Activated CD8-positive, alpha-beta memory T cell treated with anti-CD3 and anti-CD28 coated beads for 48 hours (primary cell): Measurements from ENCODE around the gene COL6A5.
"Not testable (repeated sequence)": the region's sequence is repeated elsewhere in the genome, so short reads cannot be mapped to it uniquely, and the experiment has no call there.

Experiments used
- DNase-seq, 3 experiments: peaks; one replicate each; pipeline ENCODE4 v3.0.0-alpha.2; 2020; ENCODE audit warnings: low read depth in 2 of 3, low spot score in 2 of 3

The COL6A5 gene

DNA sequence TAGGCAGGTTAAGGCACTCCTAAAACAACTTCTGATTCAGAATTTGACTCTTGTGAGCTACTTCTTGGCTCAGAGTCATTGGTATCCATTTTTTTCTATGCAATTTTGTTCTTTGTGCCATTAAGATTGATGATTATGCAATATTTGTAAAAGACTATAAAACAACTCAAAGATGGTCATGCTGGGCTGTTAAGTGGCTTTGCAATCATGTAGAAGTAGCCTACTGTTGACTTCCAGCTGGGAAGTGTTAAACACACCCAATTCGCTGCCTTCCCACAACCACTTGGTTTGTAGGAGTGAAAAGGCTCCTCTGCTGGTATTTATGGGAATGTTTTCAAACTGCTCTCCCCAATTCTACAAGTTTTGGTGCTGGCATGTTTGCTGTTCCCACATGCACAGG, 96.8 kb downstream of the COL6A5 start:
- DNase-seq: no peak

GRCh38 chr3:130446840-130447239, 101.4 kb downstream of the COL6A5 start:
- DNase-seq: not testable (repeated sequence)

GRCh38 chr3:130448155-130448554, 102.7 kb downstream of the COL6A5 start:
- DNase-seq: not testable (repeated sequence)

DNA sequence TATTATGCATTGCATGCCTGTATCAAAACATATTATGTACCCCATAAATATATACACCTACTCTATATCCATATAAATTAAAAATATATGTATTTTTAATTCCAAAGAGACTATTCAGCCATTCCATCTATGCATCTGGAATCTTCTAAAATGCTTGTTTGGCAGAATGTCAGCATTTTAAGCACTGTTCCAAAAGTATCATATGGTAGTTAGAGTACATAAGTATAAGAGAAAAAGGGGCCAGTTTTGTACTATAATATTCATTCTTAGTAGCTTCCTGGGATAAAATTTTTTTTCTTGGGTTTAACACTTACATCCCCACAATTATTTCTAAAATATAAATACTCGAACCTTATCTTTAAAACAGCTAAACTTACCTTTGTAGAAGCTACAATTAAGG, 111.1 kb downstream of the COL6A5 start:
- no peak for DNase-seq

DNA sequence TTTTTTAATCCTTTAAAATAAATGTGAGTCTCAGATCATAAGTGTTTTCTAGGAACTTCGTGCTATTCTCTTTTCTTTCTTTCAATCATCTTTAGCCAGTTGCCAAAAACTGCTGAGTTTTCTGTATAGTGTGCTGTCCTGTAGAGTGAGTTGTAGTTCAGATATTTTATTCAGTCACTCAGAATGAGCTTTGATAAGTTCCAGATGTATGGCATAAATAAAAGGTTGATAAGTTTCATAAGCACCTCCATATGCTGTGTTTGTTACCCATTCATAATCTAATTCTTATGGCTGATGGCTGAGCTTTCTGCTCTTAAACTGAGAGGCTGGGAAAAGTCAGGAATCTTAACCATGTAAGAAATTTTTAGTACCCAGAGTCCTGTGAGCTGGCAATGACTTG, 112.2 kb downstream of the COL6A5 start:
- no peak for DNase-seq

DNA sequence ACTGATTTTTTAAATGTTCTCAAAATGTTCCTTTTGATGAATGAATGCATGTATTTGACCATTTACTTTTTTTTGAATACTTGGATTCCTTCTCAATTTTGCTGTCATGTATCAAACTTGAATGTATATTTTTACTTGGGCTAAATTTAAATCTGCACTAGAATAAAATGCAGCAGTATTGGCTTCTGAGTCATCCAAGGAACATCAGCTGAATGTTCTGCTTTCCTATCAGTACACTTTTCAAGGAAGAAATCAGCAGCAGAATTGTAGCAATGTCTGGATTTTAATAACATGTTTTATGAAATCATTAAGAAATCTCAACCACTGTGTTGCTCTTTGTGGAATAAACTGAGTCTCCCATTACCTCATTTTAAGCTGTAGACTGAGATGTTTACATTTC, 114.5 kb downstream of the COL6A5 start:
- no peak for DNase-seq

DNA sequence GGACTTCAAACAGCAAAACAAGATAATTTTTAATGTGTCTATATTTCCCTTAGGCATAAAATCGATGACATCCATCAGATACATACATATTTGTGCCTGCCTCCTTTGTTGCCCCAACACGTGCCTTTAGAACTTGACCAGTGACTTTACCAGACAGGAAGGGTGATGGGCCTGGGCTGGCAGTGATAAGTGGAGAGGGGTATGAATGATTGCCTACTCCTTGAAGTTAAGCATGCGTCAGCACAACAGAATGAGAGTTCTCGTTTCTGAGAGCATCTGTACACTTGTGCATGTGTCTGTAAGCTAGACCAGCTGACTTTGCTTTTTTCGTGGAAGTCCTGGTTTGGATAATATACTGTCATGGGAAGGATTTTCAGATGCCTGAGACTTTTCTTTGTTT, 116.6 kb downstream of the COL6A5 start:
- no peak for DNase-seq

- DNase-seq: no peak
These were observed 117.7 kb downstream of the COL6A5 start for GRCh38 chr3:130463221-130463620.

- no peak for DNase-seq
These were observed 120.0 kb downstream of the COL6A5 start for GRCh38 chr3:130465521-130465920.

- DNase-seq: no peak
These were observed 122.8 kb downstream of the COL6A5 start for GRCh38 chr3:130468311-130468710.

- no peak for DNase-seq
These were observed 124.7 kb downstream of the COL6A5 start for GRCh38 chr3:130470126-130470525.

DNA sequence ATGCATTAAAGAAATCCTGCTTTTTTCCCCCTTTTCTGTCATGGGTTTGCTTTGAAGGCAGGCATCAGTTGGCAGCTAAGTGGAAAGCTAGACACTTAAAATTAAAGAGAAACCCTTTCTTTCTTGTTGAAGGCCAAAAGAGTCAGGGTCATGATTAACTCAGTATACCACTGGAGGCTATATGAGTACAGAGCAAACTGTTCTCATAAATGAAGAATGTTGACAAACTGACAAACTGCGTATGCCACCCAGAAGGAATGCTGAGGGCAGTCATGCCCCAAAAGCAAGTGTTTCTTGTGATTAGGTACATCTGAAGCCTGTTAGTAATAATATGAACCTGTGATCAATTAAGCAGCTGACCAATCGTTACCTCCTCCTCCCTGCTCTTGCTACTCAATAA, 127.9 kb downstream of the COL6A5 start:
- DNase-seq: no peak

DNA sequence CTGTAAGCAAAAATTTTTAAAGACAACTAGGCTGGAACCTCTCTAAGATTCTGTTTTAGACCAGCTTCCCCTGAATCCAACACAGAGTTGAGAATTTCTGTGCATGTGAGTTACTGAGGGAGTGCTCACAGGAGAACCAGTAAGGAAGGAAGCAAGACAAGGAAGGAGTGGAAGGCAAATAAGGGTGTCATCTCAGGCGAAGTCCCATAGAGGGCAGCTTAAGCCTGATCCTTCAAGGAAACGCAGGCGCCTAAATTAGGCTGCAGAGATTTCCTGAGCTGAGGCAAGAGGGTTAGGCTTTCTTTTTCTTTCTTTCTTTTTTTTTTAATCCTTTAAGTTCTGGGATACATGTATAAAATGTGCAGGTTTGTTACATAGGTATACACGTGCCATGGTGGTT, 135.3 kb downstream of the COL6A5 start:
- DNase-seq: no peak

DNA sequence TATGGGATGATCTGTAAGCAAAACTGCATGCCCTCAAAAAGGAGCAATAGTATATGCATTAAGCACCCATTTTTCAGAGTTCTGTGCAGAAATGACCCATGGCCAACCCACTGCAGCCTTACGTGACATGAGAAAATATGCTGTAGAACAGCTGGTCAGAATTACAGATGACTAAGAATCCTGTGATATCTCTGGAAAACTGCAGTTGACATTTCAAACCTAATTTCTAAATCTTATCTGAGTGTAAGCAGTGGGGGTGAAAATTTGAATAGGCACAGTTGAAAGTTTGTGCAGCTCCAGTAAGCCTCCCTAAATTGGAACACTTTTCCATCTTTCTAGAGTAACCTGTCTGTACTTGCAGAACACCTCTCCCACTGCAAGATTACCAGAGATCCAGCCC, 142.8 kb downstream of the COL6A5 start:
- no peak for DNase-seq

GRCh38 chr3:130488769-130489450, 143.4 kb downstream of the COL6A5 start:
- DNase-seq: no peak

DNA sequence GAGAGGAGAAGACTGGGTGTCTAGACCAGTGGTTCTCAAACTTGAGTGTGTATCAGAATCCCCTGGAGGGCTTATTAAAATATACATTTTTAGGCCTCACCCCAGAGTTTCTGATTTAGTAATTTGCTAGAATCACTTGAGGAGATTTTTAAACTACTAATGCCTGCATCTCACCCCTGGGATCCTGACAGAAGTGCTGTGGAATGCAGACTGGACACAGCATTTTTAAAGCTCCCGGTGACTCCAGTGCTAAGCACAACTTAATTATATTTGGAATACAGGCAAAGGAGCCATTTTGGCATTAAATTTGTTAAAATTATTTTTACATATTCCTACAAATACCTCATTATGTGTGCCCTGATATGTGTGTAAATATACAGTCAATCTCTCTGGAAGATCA, 144.8 kb downstream of the COL6A5 start:
- DNase-seq: no peak

- DNase-seq: no peak
These were observed 146.0 kb downstream of the COL6A5 start for GRCh38 chr3:130491431-130491830.

GRCh38 chr3:130504701-130505100, 159.2 kb downstream of the COL6A5 start:
- no peak for DNase-seq

DNA sequence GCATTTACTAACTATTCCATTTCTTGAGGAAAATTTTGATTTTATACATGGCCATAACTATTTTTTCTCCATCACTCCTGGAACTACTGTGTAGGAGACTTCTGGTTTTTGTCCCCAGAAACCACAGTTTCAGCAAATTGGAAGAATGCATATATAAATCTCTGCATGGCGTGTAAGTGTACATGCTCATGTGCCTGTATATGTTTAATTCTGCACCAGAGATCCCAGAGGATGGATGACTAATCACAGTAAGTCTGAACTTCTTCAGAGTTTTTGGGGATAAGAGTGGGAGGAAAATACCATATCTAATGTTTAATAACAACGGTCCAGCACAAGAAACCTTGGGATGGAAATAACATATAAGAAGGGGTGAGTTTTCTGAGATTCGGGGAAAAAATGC, 160.6 kb downstream of the COL6A5 start:
- DNase-seq: no peak

DNA sequence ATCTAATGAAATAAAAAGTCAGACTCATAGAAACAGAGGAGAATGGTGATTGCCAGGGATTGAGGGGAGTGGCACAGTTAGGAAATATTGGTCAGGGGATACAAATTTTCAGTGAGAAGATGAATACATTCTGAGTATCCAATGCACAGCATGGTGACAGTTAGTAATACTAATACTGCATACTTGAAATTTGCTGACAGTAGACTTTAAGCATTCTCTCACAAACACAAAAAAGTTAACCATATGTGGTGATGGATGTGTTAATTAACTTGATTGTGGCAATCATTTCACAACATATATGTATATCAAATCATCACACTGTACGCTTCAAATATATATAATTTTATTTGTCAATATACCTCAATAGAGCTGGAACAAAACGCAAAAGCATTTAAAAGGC, 162.3 kb downstream of the COL6A5 start:
- no peak for DNase-seq

GRCh38 chr3:130509008-130509407, 163.5 kb downstream of the COL6A5 start:
- no peak for DNase-seq

GRCh38 chr3:130514681-130515080, 169.2 kb downstream of the COL6A5 start:
- DNase-seq: no peak

GRCh38 chr3:130515755-130516154, 170.3 kb downstream of the COL6A5 start:
- no peak for DNase-seq
